HG02973 (cell line): Measurements from ENCODE around the gene ALG1L2.
"Not testable (repeated sequence)": the region's sequence is repeated elsewhere in the genome, so short reads cannot be mapped to it uniquely, and the experiment has no call there.

Source experiments
- ATAC-seq: cut with Tn5 transposase; IDR thresholded peaks from one replicate; pipeline ENCODE4 v1.9.1; 2021; ENCODE audit warnings: moderate library complexity; ENCODE audit not compliant: unreplicated experiment

Gene ALG1L2

GRCh38 chr3:130081351-130081881, at the start of gene ALG1L2:
ALG1L2 (plus strand) TSS chr3:130081831; CDS start chr3:130082017, 186 bp downstream.
- no peak for ATAC-seq

GRCh38 chr3:130037126-130037815, 44.4 kb upstream of the ALG1L2 start:
- not testable (repeated sequence) for ATAC-seq

- ATAC-seq, result not testable (repeated sequence)
Measured at GRCh38 chr3:130042736-130043135, 38.9 kb upstream of the ALG1L2 start.

GRCh38 chr3:130043658-130044057, 38.0 kb upstream of the ALG1L2 start:
- not testable (repeated sequence) for ATAC-seq

- no peak for ATAC-seq
Measured at GRCh38 chr3:130044370-130044769, 37.3 kb upstream of the ALG1L2 start.

GRCh38 chr3:130048726-130049125, 32.9 kb upstream of the ALG1L2 start:
- no peak for ATAC-seq

- ATAC-seq, result not testable (repeated sequence)
Measured at GRCh38 chr3:130052366-130052765, 29.3 kb upstream of the ALG1L2 start.

GRCh38 chr3:130052965-130053364, 28.7 kb upstream of the ALG1L2 start:
- ATAC-seq, result not testable (repeated sequence)

- ATAC-seq, result not testable (repeated sequence)
Measured at GRCh38 chr3:130057536-130058266, 23.9 kb upstream of the ALG1L2 start.

GRCh38 chr3:130058267-130058657, 23.4 kb upstream of the ALG1L2 start:
- not testable (repeated sequence) for ATAC-seq

GRCh38 chr3:130058716-130059115, 22.9 kb upstream of the ALG1L2 start:
- not testable (repeated sequence) for ATAC-seq

GRCh38 chr3:130059162-130059561, 22.5 kb upstream of the ALG1L2 start:
- ATAC-seq, result not testable (repeated sequence)

GRCh38 chr3:130073582-130073981, 8.0 kb upstream of the ALG1L2 start:
- ATAC-seq, result no peak

- ATAC-seq, result no peak
Measured at GRCh38 chr3:130077636-130078035, 4.0 kb upstream of the ALG1L2 start.

- not testable (repeated sequence) for ATAC-seq
Measured at GRCh38 chr3:130083363-130084090, 1.9 kb downstream of the ALG1L2 start.

- no peak for ATAC-seq
Measured at GRCh38 chr3:130084436-130084980, 2.9 kb downstream of the ALG1L2 start.

- no peak for ATAC-seq
Measured at GRCh38 chr3:130085881-130086280, 4.2 kb downstream of the ALG1L2 start.

GRCh38 chr3:130086628-130087027, 5.0 kb downstream of the ALG1L2 start:
- not testable (repeated sequence) for ATAC-seq

- no peak for ATAC-seq
Measured at GRCh38 chr3:130088061-130088460, 6.4 kb downstream of the ALG1L2 start.

- not testable (repeated sequence) for ATAC-seq
Measured at GRCh38 chr3:130090681-130091080, 9.1 kb downstream of the ALG1L2 start.

GRCh38 chr3:130091958-130092357, 10.3 kb downstream of the ALG1L2 start:
- no peak for ATAC-seq
